AG04450 (cell line): ENCODE data around the gene ACTG1. TPM values are rescaled to one million over a fixed set of nuclear protein-coding genes. Genes with fewer than 3 reads are reported as not detected.

ENCODE experiments used
- CTCF ChIA-PET: fragments of 300-600, 350-600 bp; formaldehyde crosslinking; extraction: SDS; loops from one replicate; lab custom pipeline; 2022; ENCODE audit warnings: antibody characterized with exemption, inconsistent platforms; lab: Charles Lee
- POLR2A ChIA-PET: fragments of 350-600 bp; formaldehyde crosslinking; extraction: SDS; loops from one replicate; lab custom pipeline; 2021; ENCODE audit warnings: antibody characterized with exemption, inconsistent platforms; lab: Yijun Ruan, JAX
- DNase-seq: peaks from one replicate; pipeline ENCODE4 v3.0.0-alpha.2; 2011; ENCODE audit warnings: low read depth, low spot score
- H3K27ac ChIP-seq: one replicate; pipeline ENCODE4 v1.5.1; 2012; ENCODE audit warnings: low read depth, low read length, control low read depth
- H3K27me3 ChIP-seq: one replicate; pipeline ENCODE4 v1.6.0; 2012; ENCODE audit warnings: low read length; ENCODE audit not compliant: control insufficient read depth, insufficient read depth
- H3K4me3 ChIP-seq: 2 replicates; pipeline ENCODE4 v1.5.1; 2011; ENCODE audit warnings: mild to moderate bottlenecking, low read depth, low read length, control low read depth
- H3K9me3 ChIP-seq: 2 replicates; pipeline ENCODE4 v1.5.1; 2012; ENCODE audit warnings: low read length; ENCODE audit not compliant: control insufficient read depth, insufficient read depth
- polyA plus RNA-seq: library from polyadenylated mRNA; depleted of rRNA; stranded (reverse); fragments of >200 nt; gene quantifications from 2 replicates; pipeline ENCODE4 v1.2.3, GENCODE V29; 2011
- TF ChIP-seq, protein P1 (sequence below): IDR thresholded peaks from 2 replicates; pipeline ENCODE4 v1.5.1; 2011; ENCODE audit warnings: low read depth, low read length, control low read depth, inconsistent platforms

ACTG1 gene
- polyA plus RNA-seq, 1 experiment = 2,721 TPM

DNA sequence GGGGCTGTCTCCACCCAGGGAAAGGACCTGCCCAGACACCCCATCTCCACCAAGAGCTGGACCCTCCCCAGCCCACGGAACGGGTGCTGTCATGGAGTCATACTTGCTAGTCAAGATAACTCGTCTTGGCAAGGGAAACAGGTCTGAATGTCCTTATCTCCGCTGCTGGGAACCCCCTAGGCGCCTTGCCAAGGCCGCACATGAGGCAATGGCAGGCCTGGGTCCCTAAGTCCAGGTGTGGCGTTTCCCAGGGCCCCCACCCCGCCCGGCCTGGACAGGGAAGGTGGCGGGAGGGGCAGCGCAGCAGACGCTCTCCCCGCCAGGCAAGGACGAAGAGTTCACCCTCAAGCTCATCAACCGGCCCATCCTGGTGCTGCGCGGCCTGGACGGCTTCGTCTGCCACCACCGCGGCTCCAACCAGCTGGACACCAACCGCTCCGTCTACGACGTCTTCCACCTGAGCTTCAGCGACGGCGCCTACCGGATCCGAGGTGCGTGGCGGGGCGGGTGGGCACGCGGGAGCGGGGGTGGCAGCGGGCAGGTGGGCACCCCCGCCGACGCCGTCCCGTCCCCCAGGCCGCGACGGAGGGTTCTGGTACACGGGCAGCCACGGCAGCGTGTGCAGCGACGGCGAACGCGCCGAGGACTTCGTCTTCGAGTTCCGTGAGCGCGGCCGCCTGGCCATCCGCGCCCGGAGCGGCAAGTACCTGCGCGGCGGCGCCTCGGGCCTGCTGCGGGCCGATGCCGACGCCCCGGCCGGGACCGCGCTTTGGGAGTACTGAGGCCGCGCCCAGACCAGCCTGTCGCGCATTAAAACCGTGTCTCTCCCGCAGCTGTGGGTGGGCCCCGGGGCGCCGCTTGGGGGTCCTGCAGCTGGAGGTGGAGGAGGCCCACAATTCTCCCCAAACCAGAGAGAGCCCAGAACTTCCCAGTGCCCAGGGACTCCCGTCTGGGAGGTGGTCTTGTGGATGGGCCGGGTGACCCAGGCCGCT is 24.0 kb upstream of the ACTG1 start:
- POLR2A ChIA-PET = interaction anchor here (0.7 to 1.2 kb wide), 3 partner anchors 15 to 285 kb away, joined by 3 to 5 read pairs (median 4); partner anchors contain the start of genes ACTG1 and FAAP100
- H3K27me3 ChIP-seq = peaks cover 7% of the 10 kb centered on the region
- DNase-seq = no peak
- TF ChIP-seq, protein P1, sequence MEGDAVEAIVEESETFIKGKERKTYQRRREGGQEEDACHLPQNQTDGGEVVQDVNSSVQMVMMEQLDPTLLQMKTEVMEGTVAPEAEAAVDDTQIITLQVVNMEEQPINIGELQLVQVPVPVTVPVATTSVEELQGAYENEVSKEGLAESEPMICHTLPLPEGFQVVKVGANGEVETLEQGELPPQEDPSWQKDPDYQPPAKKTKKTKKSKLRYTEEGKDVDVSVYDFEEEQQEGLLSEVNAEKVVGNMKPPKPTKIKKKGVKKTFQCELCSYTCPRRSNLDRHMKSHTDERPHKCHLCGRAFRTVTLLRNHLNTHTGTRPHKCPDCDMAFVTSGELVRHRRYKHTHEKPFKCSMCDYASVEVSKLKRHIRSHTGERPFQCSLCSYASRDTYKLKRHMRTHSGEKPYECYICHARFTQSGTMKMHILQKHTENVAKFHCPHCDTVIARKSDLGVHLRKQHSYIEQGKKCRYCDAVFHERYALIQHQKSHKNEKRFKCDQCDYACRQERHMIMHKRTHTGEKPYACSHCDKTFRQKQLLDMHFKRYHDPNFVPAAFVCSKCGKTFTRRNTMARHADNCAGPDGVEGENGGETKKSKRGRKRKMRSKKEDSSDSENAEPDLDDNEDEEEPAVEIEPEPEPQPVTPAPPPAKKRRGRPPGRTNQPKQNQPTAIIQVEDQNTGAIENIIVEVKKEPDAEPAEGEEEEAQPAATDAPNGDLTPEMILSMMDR = no peak
- no peak overlapping the region for H3K27ac ChIP-seq
- CTCF ChIA-PET = interaction anchor here (1.3 kb wide), 1 partner anchor 284 kb away, joined by 3 read pairs; no protein-coding TSS in a partner anchor
- H3K4me3 ChIP-seq = no peak overlapping the region
- H3K9me3 ChIP-seq = no peaks in the 10 kb centered on the region; the same call in 1 of the 2 replicates

GRCh38 chr17:81535480-81536298 is 23.1 kb upstream of the ACTG1 start:
- peaks cover 4% of the 10 kb centered on the region; the same call in 1 of the 2 replicates for H3K9me3 ChIP-seq
- TF ChIP-seq, protein P1 = no peak
- no peak overlapping the region for H3K4me3 ChIP-seq
- ChIA-PET CTCF (interaction anchor here (1.3 kb wide), 1 partner anchor 283 kb away, joined by 3 read pairs; no protein-coding TSS in a partner anchor), POLR2A (interaction anchor here (0.7 to 1.2 kb wide), 3 partner anchors 16 to 284 kb away, joined by 3 to 5 read pairs (median 4); partner anchors contain the start of genes ACTG1 and FAAP100)
- no peak for DNase-seq
- no peak overlapping the region for H3K27ac ChIP-seq
- peaks cover 7% of the 10 kb centered on the region for H3K27me3 ChIP-seq

GRCh38 chr17:81535007-81535328 is 22.4 kb upstream of the ACTG1 start:
- ChIA-PET POLR2A (no interaction called here), CTCF (no interaction called here)
- peaks cover 11% of the 10 kb centered on the region; the same call in 1 of the 2 replicates for H3K9me3 ChIP-seq
- H3K4me3 ChIP-seq = no peak overlapping the region
- peaks cover 7% of the 10 kb centered on the region for H3K27me3 ChIP-seq
- H3K27ac ChIP-seq = no peak overlapping the region
- TF ChIP-seq, protein P1 = no peak
- DNase-seq = no peak

- TF ChIP-seq, protein P1 = no peak
- Histone ChIP-seq H3K27me3 (peaks cover 7% of the 10 kb centered on the region), H3K4me3 (no peak overlapping the region), H3K9me3 (peaks cover 12% of the 10 kb centered on the region; the same call in 1 of the 2 replicates), H3K27ac (no peak overlapping the region)
- ChIA-PET CTCF (no interaction called here), POLR2A (no interaction called here)
- DNase-seq = no peak
These were observed 21.8 kb upstream of the ACTG1 start for GRCh38 chr17:81534157-81535006.
